ENCODE data around the gene ADAMTS16. TPM values are rescaled to one million over a fixed set of nuclear protein-coding genes. Genes with fewer than 3 reads are reported as not detected.

ADAMTS16 gene
- total RNA-seq, 1 donor from 2014 or later = 5.7 TPM

GRCh38 chr5:5331848-5332247 lies 191.7 kb downstream of the ADAMTS16 start:
- H3K27ac ChIP-seq (ENCODE audit: low read depth, low read length) = no peak overlapping the region
- H3K9me3 ChIP-seq (ENCODE audit: control insufficient read depth in 3 of 3, low read length in 3 of 3) = no peaks in the 10 kb centered on the region
- no peak overlapping the region for H3K9ac ChIP-seq (ENCODE audit: low read depth in 1 of 3, low read length in 3 of 3)
- peaks cover 0 to 24% (median 17%) of the 10 kb centered on the region in 3 donors for H3K4me1 ChIP-seq (ENCODE audit: control insufficient read depth in 3 of 3, insufficient read depth in 3 of 3, low read length in 3 of 3)
- H3K4me3 ChIP-seq (ENCODE audit: low read length in 3 of 3) = no peak overlapping the region
- H3K36me3 ChIP-seq (ENCODE audit: control insufficient read depth in 3 of 3, insufficient read depth in 3 of 3, low read length in 3 of 3) = no peaks in the 10 kb centered on the region
- H3K27me3 ChIP-seq (ENCODE audit: control insufficient read depth in 3 of 3, insufficient read depth in 3 of 3, low read length in 3 of 3) = no peaks in the 10 kb centered on the region

GRCh38 chr5:5332287-5332686 lies 192.2 kb downstream of the ADAMTS16 start:
- H3K27ac ChIP-seq (ENCODE audit: low read depth, low read length) = no peak overlapping the region

GRCh38 chr5:5335107-5335506 lies 195.0 kb downstream of the ADAMTS16 start:
- Histone ChIP-seq H3K4me3 (ENCODE audit: low read length in 3 of 3) (no peak overlapping the region), H3K9me3 (ENCODE audit: control insufficient read depth in 3 of 3, low read length in 3 of 3) (no peaks in the 10 kb centered on the region), H3K9ac (ENCODE audit: low read depth in 1 of 3, low read length in 3 of 3) (no peak overlapping the region), H3K27ac (ENCODE audit: low read depth, low read length) (no peak overlapping the region), H3K27me3 (ENCODE audit: control insufficient read depth in 3 of 3, insufficient read depth in 3 of 3, low read length in 3 of 3) (no peaks in the 10 kb centered on the region), H3K4me1 (ENCODE audit: control insufficient read depth in 3 of 3, insufficient read depth in 3 of 3, low read length in 3 of 3) (peaks cover 7 to 31% (median 20%) of the 10 kb centered on the region in 3 donors), H3K36me3 (ENCODE audit: control insufficient read depth in 3 of 3, insufficient read depth in 3 of 3, low read length in 3 of 3) (no peaks in the 10 kb centered on the region)

More at GRCh38 chr5:5332287-5332686, 192.2 kb downstream of the ADAMTS16 start:
- no peak overlapping the region for H3K4me3 ChIP-seq (ENCODE audit: low read length in 3 of 3)
- no peaks in the 10 kb centered on the region for H3K9me3 ChIP-seq (ENCODE audit: control insufficient read depth in 3 of 3, low read length in 3 of 3)
- no peaks in the 10 kb centered on the region for H3K27me3 ChIP-seq (ENCODE audit: control insufficient read depth in 3 of 3, insufficient read depth in 3 of 3, low read length in 3 of 3)
- peaks cover 0 to 24% (median 17%) of the 10 kb centered on the region in 3 donors for H3K4me1 ChIP-seq (ENCODE audit: control insufficient read depth in 3 of 3, insufficient read depth in 3 of 3, low read length in 3 of 3)
- H3K36me3 ChIP-seq (ENCODE audit: control insufficient read depth in 3 of 3, insufficient read depth in 3 of 3, low read length in 3 of 3) = no peaks in the 10 kb centered on the region
- H3K9ac ChIP-seq (ENCODE audit: low read depth in 1 of 3, low read length in 3 of 3) = no peak overlapping the region

DNA sequence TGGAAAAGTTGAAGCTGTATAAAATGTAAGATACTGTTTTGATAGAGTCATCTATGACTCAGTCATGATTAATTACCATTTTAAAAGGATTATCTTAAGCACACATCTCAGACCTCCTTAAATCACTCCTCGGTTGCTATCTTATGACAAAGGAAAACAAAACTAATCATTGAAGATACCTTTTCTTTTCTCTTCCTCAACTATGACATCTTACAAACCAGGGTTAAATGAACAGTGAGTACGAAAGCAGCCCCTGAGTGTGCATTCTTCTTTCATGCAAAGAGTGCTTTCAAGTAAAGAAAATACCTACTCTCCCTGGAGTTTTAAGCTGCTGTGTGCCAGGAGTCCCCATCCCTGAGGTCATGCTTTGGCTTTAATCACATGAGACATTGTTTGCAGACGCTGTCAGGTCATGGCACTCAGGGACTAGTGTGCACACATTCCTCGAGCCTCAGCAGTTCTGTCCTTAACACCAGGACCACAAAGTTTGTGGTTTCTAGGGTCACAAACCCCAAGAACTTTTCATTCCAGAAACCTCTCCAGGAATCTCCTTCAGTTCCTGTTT lies 195.7 kb downstream of the ADAMTS16 start:
- H3K9me3 ChIP-seq (ENCODE audit: control insufficient read depth in 3 of 3, low read length in 3 of 3) = no peaks in the 10 kb centered on the region
- peaks cover 13 to 37% (median 26%) of the 10 kb centered on the region in 3 donors for H3K4me1 ChIP-seq (ENCODE audit: control insufficient read depth in 3 of 3, insufficient read depth in 3 of 3, low read length in 3 of 3)
- no peaks in the 10 kb centered on the region for H3K27me3 ChIP-seq (ENCODE audit: control insufficient read depth in 3 of 3, insufficient read depth in 3 of 3, low read length in 3 of 3)
- no peak overlapping the region for H3K4me3 ChIP-seq (ENCODE audit: low read length in 3 of 3)
- no peak overlapping the region for H3K27ac ChIP-seq (ENCODE audit: low read depth, low read length)
- H3K36me3 ChIP-seq (ENCODE audit: control insufficient read depth in 3 of 3, insufficient read depth in 3 of 3, low read length in 3 of 3) = no peaks in the 10 kb centered on the region
- H3K9ac ChIP-seq (ENCODE audit: low read depth in 1 of 3, low read length in 3 of 3) = no peak overlapping the region

DNA sequence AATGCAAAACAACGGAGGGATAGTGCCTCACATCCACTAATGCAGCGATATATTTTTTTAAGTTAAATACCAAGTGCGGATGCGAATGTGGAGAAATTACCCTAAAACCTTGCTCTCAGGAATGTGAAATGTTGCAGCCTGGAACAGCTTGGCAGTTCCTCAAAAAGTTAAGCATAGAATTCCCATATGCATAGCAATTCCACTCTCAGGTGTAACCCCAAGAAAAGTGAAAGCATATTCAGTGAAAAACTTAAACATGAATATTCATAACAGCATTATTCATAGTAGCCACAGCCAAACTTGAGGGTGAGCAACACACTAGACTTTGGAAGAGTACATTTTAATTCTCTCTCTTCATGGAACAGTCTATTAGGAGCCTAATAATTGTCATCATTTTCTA lies 199.1 kb downstream of the ADAMTS16 start:
- H3K4me3 ChIP-seq (ENCODE audit: low read length in 3 of 3) = no peak overlapping the region
- no peaks in the 10 kb centered on the region for H3K36me3 ChIP-seq (ENCODE audit: control insufficient read depth in 3 of 3, insufficient read depth in 3 of 3, low read length in 3 of 3)
- H3K9ac ChIP-seq (ENCODE audit: low read depth in 1 of 3, low read length in 3 of 3) = no peak overlapping the region
- H3K9me3 ChIP-seq (ENCODE audit: control insufficient read depth in 3 of 3, low read length in 3 of 3) = no peaks in the 10 kb centered on the region
- no peak overlapping the region for H3K27ac ChIP-seq (ENCODE audit: low read depth, low read length)
- peaks cover 16 to 22% (median 17%) of the 10 kb centered on the region in 3 donors for H3K4me1 ChIP-seq (ENCODE audit: control insufficient read depth in 3 of 3, insufficient read depth in 3 of 3, low read length in 3 of 3)
- no peaks in the 10 kb centered on the region for H3K27me3 ChIP-seq (ENCODE audit: control insufficient read depth in 3 of 3, insufficient read depth in 3 of 3, low read length in 3 of 3)

- Histone ChIP-seq H3K9me3 (ENCODE audit: control insufficient read depth in 3 of 3, low read length in 3 of 3) (no peaks in the 10 kb centered on the region), H3K27ac (ENCODE audit: low read depth, low read length) (peak overlapping the region; percentile 17), H3K4me3 (ENCODE audit: low read length in 3 of 3) (peak overlapping the region; percentile 16 to 54 (median 52)), H3K27me3 (ENCODE audit: control insufficient read depth in 3 of 3, insufficient read depth in 3 of 3, low read length in 3 of 3) (no peaks in the 10 kb centered on the region), H3K9ac (ENCODE audit: low read depth in 1 of 3, low read length in 3 of 3) (peak overlapping the region in 1 of 3 donors; percentile 34), H3K4me1 (ENCODE audit: control insufficient read depth in 3 of 3, insufficient read depth in 3 of 3, low read length in 3 of 3) (peaks cover 16 to 22% (median 17%) of the 10 kb centered on the region in 3 donors), H3K36me3 (ENCODE audit: control insufficient read depth in 3 of 3, insufficient read depth in 3 of 3, low read length in 3 of 3) (no peaks in the 10 kb centered on the region)
Measured at GRCh38 chr5:5340206-5340729, 200.1 kb downstream of the ADAMTS16 start.

DNA sequence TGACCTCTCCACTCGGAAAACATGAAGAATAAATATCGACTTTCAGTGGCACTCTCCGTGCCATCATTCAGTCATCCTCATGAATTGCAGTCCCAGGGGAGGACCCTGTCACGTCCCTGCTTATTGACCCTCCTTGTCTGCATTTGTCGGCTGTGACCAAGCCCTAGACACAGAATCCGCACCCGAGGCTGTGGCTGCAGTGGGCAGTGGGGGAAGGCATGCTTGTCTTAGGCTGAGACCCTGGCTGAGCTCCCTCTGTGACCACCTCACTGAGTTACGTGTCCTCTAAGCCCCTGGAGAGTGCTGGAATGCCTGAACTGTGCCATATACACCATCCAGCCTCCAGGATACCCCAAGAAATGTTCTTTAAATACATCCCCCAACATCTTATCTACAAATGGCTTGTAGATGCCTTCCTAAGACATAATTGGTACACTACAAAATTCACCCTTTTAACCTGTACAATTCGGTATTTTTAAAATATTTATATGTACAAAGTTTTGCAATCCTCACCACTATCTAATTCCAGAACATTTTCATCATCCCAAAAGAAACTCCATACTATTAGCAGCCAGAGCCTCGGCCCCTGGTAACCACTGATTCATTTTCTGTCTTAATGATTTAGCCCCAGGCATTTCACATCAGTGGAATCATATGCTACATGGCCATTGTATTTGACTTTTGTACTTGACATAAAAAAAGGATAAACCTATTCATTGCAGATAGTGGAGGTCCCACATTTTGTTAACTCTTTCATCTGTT lies 201.6 kb downstream of the ADAMTS16 start:
- H3K4me3 ChIP-seq (ENCODE audit: low read length in 3 of 3) = no peak overlapping the region
- no peak overlapping the region for H3K27ac ChIP-seq (ENCODE audit: low read depth, low read length)
- H3K9me3 ChIP-seq (ENCODE audit: control insufficient read depth in 3 of 3, low read length in 3 of 3) = no peaks in the 10 kb centered on the region
- no peaks in the 10 kb centered on the region for H3K36me3 ChIP-seq (ENCODE audit: control insufficient read depth in 3 of 3, insufficient read depth in 3 of 3, low read length in 3 of 3)
- H3K27me3 ChIP-seq (ENCODE audit: control insufficient read depth in 3 of 3, insufficient read depth in 3 of 3, low read length in 3 of 3) = no peaks in the 10 kb centered on the region
- H3K4me1 ChIP-seq (ENCODE audit: control insufficient read depth in 3 of 3, insufficient read depth in 3 of 3, low read length in 3 of 3) = peaks cover 14 to 17% (median 16%) of the 10 kb centered on the region in 3 donors
- no peak overlapping the region for H3K9ac ChIP-seq (ENCODE audit: low read depth in 1 of 3, low read length in 3 of 3)

DNA sequence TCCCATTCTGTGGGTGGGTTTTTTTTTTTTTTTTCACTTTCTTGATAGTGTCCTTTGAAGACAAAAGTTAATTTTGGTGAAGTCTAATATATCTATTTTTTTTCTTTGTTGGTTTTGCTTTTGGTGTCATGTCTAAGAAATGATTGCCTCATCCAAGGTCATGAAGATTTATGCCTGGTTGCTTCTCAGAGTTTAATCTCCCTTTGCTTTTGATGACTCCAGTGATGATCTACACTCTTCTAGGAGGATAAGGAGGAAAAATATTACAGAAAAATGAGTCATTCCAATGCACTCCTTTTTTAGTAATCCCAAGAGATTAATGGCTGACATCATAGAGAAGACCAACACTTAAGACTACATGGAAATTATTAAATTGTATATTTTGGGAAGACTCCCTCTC lies 202.7 kb downstream of the ADAMTS16 start:
- H3K27me3 ChIP-seq (ENCODE audit: control insufficient read depth in 3 of 3, insufficient read depth in 3 of 3, low read length in 3 of 3) = no peaks in the 10 kb centered on the region
- no peak overlapping the region for H3K27ac ChIP-seq (ENCODE audit: low read depth, low read length)
- H3K4me3 ChIP-seq (ENCODE audit: low read length in 3 of 3) = no peak overlapping the region
- H3K9ac ChIP-seq (ENCODE audit: low read depth in 1 of 3, low read length in 3 of 3) = no peak overlapping the region
- H3K36me3 ChIP-seq (ENCODE audit: control insufficient read depth in 3 of 3, insufficient read depth in 3 of 3, low read length in 3 of 3) = no peaks in the 10 kb centered on the region
- H3K4me1 ChIP-seq (ENCODE audit: control insufficient read depth in 3 of 3, insufficient read depth in 3 of 3, low read length in 3 of 3) = peaks cover 14 to 17% (median 16%) of the 10 kb centered on the region in 3 donors
- no peaks in the 10 kb centered on the region for H3K9me3 ChIP-seq (ENCODE audit: control insufficient read depth in 3 of 3, low read length in 3 of 3)

- Histone ChIP-seq H3K27me3 (ENCODE audit: control insufficient read depth in 3 of 3, insufficient read depth in 3 of 3, low read length in 3 of 3) (no peaks in the 10 kb centered on the region), H3K27ac (ENCODE audit: low read depth, low read length) (no peak overlapping the region), H3K4me3 (ENCODE audit: low read length in 3 of 3) (no peak overlapping the region), H3K36me3 (ENCODE audit: control insufficient read depth in 3 of 3, insufficient read depth in 3 of 3, low read length in 3 of 3) (no peaks in the 10 kb centered on the region), H3K4me1 (ENCODE audit: control insufficient read depth in 3 of 3, insufficient read depth in 3 of 3, low read length in 3 of 3) (peaks cover 16 to 18% (median 17%) of the 10 kb centered on the region in 3 donors), H3K9me3 (ENCODE audit: control insufficient read depth in 3 of 3, low read length in 3 of 3) (no peaks in the 10 kb centered on the region), H3K9ac (ENCODE audit: low read depth in 1 of 3, low read length in 3 of 3) (no peak overlapping the region)
Measured at GRCh38 chr5:5343568-5343967, 203.4 kb downstream of the ADAMTS16 start.

DNA sequence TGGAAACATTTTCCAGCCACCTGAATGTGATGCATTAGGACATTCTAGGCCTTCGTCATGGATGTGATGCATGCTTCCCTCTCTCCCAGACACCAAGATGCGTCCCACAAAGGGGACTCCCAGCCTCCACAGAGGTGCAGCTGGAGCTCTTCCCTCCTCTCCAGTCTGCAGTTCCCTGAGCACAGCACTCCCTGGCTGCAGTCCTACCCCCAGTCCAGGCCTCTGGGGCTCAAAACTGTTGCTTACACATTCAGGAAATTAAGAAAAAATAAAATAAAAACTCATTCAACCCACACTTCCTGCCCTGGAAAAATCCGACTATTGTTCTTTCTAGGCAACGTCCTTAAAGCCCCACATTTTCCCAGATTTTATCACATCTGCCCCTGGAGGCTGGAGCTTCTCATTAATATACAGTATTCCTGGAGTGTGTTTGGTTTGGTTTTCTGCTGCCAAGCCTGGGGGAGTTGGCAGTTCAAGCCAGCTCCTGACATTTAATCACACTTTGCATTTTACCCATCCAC lies 204.0 kb downstream of the ADAMTS16 start:
- Histone ChIP-seq H3K27ac (ENCODE audit: low read depth, low read length) (no peak overlapping the region), H3K36me3 (ENCODE audit: control insufficient read depth in 3 of 3, insufficient read depth in 3 of 3, low read length in 3 of 3) (no peaks in the 10 kb centered on the region), H3K9me3 (ENCODE audit: control insufficient read depth in 3 of 3, low read length in 3 of 3) (no peaks in the 10 kb centered on the region), H3K27me3 (ENCODE audit: control insufficient read depth in 3 of 3, insufficient read depth in 3 of 3, low read length in 3 of 3) (no peaks in the 10 kb centered on the region), H3K4me3 (ENCODE audit: low read length in 3 of 3) (no peak overlapping the region), H3K9ac (ENCODE audit: low read depth in 1 of 3, low read length in 3 of 3) (no peak overlapping the region), H3K4me1 (ENCODE audit: control insufficient read depth in 3 of 3, insufficient read depth in 3 of 3, low read length in 3 of 3) (peaks cover 16 to 18% (median 17%) of the 10 kb centered on the region in 3 donors)

Measured in skeletal muscle tissue (tissue), 4 donors.